GM12878 (cell line): ENCODE measurements around the gene GRIPAP1. TPM values are rescaled to one million over a fixed set of nuclear protein-coding genes. Genes with fewer than 3 reads are reported as not detected.

ENCODE experiments used
- BACH1 ChIP-seq: fragments of 450-650 bp; IDR thresholded peaks from 2 replicates; pipeline ENCODE4 v1.6.1; 2017; ENCODE audit warnings: mild to moderate bottlenecking, borderline replicate concordance
- CUX1 ChIP-seq: IDR thresholded peaks from 2 replicates; pipeline ENCODE4 v1.6.1; 2012; ENCODE audit warnings: improper control_type of control experiment, low read depth, low read length; ENCODE audit not compliant: insufficient replicate concordance
- GATAD2B ChIP-seq: fragments of 450-650 bp; conservative IDR thresholded peaks from 2 replicates; pipeline ENCODE4 v1.6.1; 2017; ENCODE audit warnings: low read depth, mild to moderate bottlenecking, moderate library complexity
- IKZF1 ChIP-seq: fragments of 450-650 bp; conservative IDR thresholded peaks from 2 replicates; pipeline ENCODE4 v1.6.1; 2017; ENCODE audit warnings: antibody characterized with exemption, mild to moderate bottlenecking
- IRF4 ChIP-seq: IDR thresholded peaks from 2 replicates; pipeline ENCODE4 v1.6.1; 2011; ENCODE audit warnings: low read depth, low read length
- PKNOX1 ChIP-seq: fragments of 450-650 bp; IDR thresholded peaks from 2 replicates; pipeline ENCODE4 v1.6.1; 2016; ENCODE audit warnings: mild to moderate bottlenecking
- POLR2AphosphoS5 ChIP-seq: IDR thresholded peaks from 2 replicates; pipeline ENCODE4 v1.6.1; 2011; ENCODE audit warnings: mild to moderate bottlenecking, low read length, inconsistent platforms
- PRDM15 ChIP-seq: fragments of 450-650 bp; formaldehyde crosslinking; IDR thresholded peaks from 2 replicates; pipeline ENCODE4 v1.4.0; 2020; ENCODE audit warnings: mild to moderate bottlenecking, moderate library complexity
- RELB ChIP-seq: fragments of 450-650 bp; IDR thresholded peaks from 2 replicates; pipeline ENCODE4 v1.6.1; 2017; ENCODE audit warnings: low read depth, mild to moderate bottlenecking, moderate library complexity
- SUZ12 ChIP-seq: fragments of 200-600 bp; sonication (generic); IDR thresholded peaks from one replicate; pipeline ENCODE4 v1.6.1; 2018; ENCODE audit warnings: antibody characterized with exemption, mild to moderate bottlenecking; ENCODE audit not compliant: unreplicated experiment
- polyA plus RNA-seq, 11 experiments: library from polyadenylated mRNA; depleted of rRNA in 4 of 11; unstranded in 6 of 11; stranded (reverse) in 5 of 11; fragments of >200 nt; fragmentation: Nextera tagmentation in 4 of 11; fragmentation: Illumina TruSeq in 1 of 11; extraction: Ambion mirVana in 4 of 11; extraction: Trizol in 1 of 11; gene quantifications; 1 replicate in 1 of 11; 2 replicates in 10 of 11; pipeline versions ENCODE4 v1.2.1 to v1.2.3, GENCODE V29; 2011 to 2016; ENCODE audit warnings: inconsistent platforms in 2 of 11, missing spikeins in 2 of 11, low read depth in 1 of 11
- total RNA-seq, 4 experiments: library from RNA; depleted of rRNA in 3 of 4; stranded (reverse); fragments of >200 nt in 3 of 4; fragmentation: Illumina TruSeq in 1 of 4; extraction: Trizol in 1 of 4; gene quantifications; 2 replicates each; pipeline versions ENCODE4 v1.2.1 to v1.2.3, GENCODE V29; 2013 to 2021

The GRIPAP1 gene
- total and polyA plus RNA-seq, 10 of the 15 experiments (the other 5 are each of a cell fraction or from before 2014, with no cell fraction given), result 4.2 to 44.7 (median 25.8) TPM

GRCh38 chrX:48939524-48940228 is 62.4 kb downstream of the GRIPAP1 start (continued):
- TF ChIP-seq RELB (0 out of 2 replicates have a peak, but pooled peaks have one; percentile 17), CUX1 (peak; percentile 68), PRDM15 (no peak), POLR2AphosphoS5 (peak; percentile 54; the same call in 1 of the 2 replicates), IRF4 (0 out of 2 replicates have a peak, but pooled peaks have one; percentile 16), PKNOX1 (no peak), SUZ12 (no peak), BACH1 (0 out of 2 replicates have a peak, but pooled peaks have one; percentile 21), IKZF1 (peak; percentile 61), GATAD2B (peak; percentile 72; the same call in 1 of the 2 replicates)
